ENCODE data around the gene VMP1. TPM values are rescaled to one million over a fixed set of nuclear protein-coding genes. Genes with fewer than 3 reads are reported as not detected.

VMP1 gene
- total and polyA plus RNA-seq, 2 of the 13 experiments (the other 11 are each of a cell fraction or from before 2014, with no cell fraction given) = 186 to 271 TPM

DNA sequence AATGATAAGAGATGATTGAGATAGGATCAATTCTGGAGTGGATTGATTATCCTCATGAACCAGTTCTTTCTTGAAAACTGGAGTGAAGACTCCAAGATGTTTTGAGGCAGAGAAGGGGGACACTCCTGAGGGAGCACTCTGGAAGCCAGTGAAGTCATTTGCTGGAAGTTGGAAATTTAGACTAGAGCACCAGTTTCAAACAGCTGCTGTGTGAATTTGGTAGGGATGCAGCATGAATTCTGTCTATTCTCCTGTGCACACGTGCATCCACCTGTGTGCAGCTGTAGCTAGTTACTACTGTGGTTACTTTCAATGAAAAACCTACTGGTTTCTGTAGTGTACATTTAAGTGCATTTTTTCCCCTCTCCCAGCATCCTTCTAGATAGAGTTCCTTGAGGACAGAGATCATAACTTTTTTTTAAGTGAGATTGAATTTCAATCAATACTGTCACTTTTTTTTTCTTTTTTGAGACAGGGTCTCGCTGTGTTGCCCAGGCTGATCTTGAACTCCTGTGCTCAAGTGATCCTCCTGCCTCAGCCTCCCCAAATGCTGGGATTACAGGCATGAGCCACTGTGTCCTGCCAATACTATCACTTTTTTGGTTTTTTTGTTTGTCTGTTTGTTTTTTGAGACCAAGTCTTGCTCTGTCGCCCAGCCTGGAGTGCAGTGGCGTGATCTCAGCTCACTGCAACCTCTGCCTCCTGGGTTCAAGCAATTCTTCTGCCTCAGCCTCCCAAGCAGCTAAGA, 119.4 kb downstream of the VMP1 start:
- Histone ChIP-seq H3K9me3 (ENCODE audit: low read length) (no peaks in the 10 kb centered on the region), H3K27me3 (ENCODE audit: control insufficient read depth in 1 of 2, insufficient read depth in 2 of 2, low read length in 2 of 2) (no peaks in the 10 kb centered on the region), H3K4me3 (replicated peaks in 1 of 3; ENCODE audit: insufficient read depth in 1 of 3, low read depth in 2 of 3, low read length in 3 of 3) (no peak overlapping the region), H4K20me1 (ENCODE audit: insufficient read depth, low read length) (no peaks in the 10 kb centered on the region), H3K27ac (ENCODE audit: extremely low read length, insufficient read depth, low read length) (no peak overlapping the region), H3K79me2 (ENCODE audit: insufficient read depth, low read length) (peaks cover 15% of the 10 kb centered on the region), H2AFZ (ENCODE audit: low read length) (no peak overlapping the region), H3K36me3 (replicated peaks in 1 of 2; ENCODE audit: control insufficient read depth in 1 of 2, insufficient read depth in 2 of 2, low read length in 2 of 2) (peaks cover 2 to 7% of the 10 kb centered on the region in 2 experiments; a peak in 3 of 5 replicates), H3K4me2 (ENCODE audit: low read depth, low read length) (no peak overlapping the region), H3K9ac (ENCODE audit: insufficient read depth, low read depth, low read length) (no peak overlapping the region), H3K4me1 (ENCODE audit: insufficient read depth, low read length) (peaks cover 70% of the 10 kb centered on the region)
- TF ChIP-seq ZNF263 (CRISPR knock-in tag; IDR thresholded peaks at IDR 0.05) (peak; percentile 37; the same call in 1 of the 2 replicates), DBP (CRISPR knock-in tag; IDR thresholded peaks at IDR 0.05; ENCODE audit: not compliant biosample characterization) (no peak)
- POLR2A ChIA-PET = interaction anchor here (0.8 to 3.0 kb wide), 4 partner anchors 10 to 26 kb away, joined by 4 to 79 read pairs (median 13); no protein-coding TSS in a partner anchor
- FAIRE-seq = no peak
- in situ Hi-C loops (cut with HindIII; ENCODE audit: extremely low pct_ligation_motif_present, low pct_unique_long_range_greater_than_20kb) (no loop called here), intact Hi-C loops (cut with micrococcal nuclease; ENCODE audit: unreplicated experiment) (no loop called here)
- BruUV-seq (replicated peaks) = no TSS peak
- no peak for ATAC-seq
- WGBS (ENCODE audit: low lambda C conversion rate) = 96% methylated on average over 4 of the region's 4 CpGs
- DNase-seq (ENCODE audit: low spot score) = no peak
- CTCF ChIA-PET (ENCODE audit: low intra/inter-chr PET ratio, low total read pairs) = no interaction called here

GRCh38 chr17:59827721-59828477, 120.4 kb downstream of the VMP1 start:
- in situ Hi-C loops (cut with HindIII; ENCODE audit: extremely low pct_ligation_motif_present, low pct_unique_long_range_greater_than_20kb) (no loop called here), intact Hi-C loops (cut with micrococcal nuclease; ENCODE audit: unreplicated experiment) (no loop called here)
- FAIRE-seq = peak; percentile 64
- ATAC-seq = peak; percentile 35
- CTCF ChIA-PET (ENCODE audit: low intra/inter-chr PET ratio, low total read pairs) = no interaction called here
- Histone ChIP-seq H3K27ac (ENCODE audit: extremely low read length, insufficient read depth, low read length) (peak overlapping the region; percentile 90), H3K4me1 (ENCODE audit: insufficient read depth, low read length) (peaks cover 80% of the 10 kb centered on the region), H3K9me3 (ENCODE audit: low read length) (no peaks in the 10 kb centered on the region), H3K27me3 (ENCODE audit: control insufficient read depth in 1 of 2, insufficient read depth in 2 of 2, low read length in 2 of 2) (no peaks in the 10 kb centered on the region), H3K9ac (ENCODE audit: insufficient read depth, low read depth, low read length) (peak overlapping the region; percentile 74), H3K79me2 (ENCODE audit: insufficient read depth, low read length) (peaks cover 15% of the 10 kb centered on the region), H4K20me1 (ENCODE audit: insufficient read depth, low read length) (no peaks in the 10 kb centered on the region), H3K36me3 (replicated peaks in 1 of 2; ENCODE audit: control insufficient read depth in 1 of 2, insufficient read depth in 2 of 2, low read length in 2 of 2) (peaks cover under 1 to 1% of the 10 kb centered on the region in 2 experiments; a peak in 3 of 5 replicates), H3K4me2 (ENCODE audit: low read depth, low read length) (peak overlapping the region; percentile 12; the same call in 1 of the 2 replicates), H2AFZ (ENCODE audit: low read length) (no peak overlapping the region), H3K4me3 (replicated peaks in 1 of 3; ENCODE audit: insufficient read depth in 1 of 3, low read depth in 2 of 3, low read length in 3 of 3) (no peak overlapping the region)
- BruUV-seq (replicated peaks) = TSS peak; percentile 35
- DNase-seq (ENCODE audit: low spot score) = no peak
- WGBS (ENCODE audit: low lambda C conversion rate) = 89% methylated on average over 5 of the region's 5 CpGs
- POLR2A ChIA-PET = interaction anchor here (0.9 to 3.0 kb wide), 8 partner anchors 10 to 73 kb away, joined by 5 to 79 read pairs (median 10); no protein-coding TSS in a partner anchor
- TF ChIP-seq ZNF800 (CRISPR knock-in tag; IDR thresholded peaks at IDR 0.05) (0 out of 2 replicates have a peak, but pooled peaks have one; percentile 14), ELF3 (CRISPR knock-in tag; IDR thresholded peaks at IDR 0.05) (0 out of 2 replicates have a peak, but pooled peaks have one; percentile 18), YEATS2 (CRISPR knock-in tag; IDR thresholded peaks at IDR 0.05; ENCODE audit: borderline replicate concordance) (0 out of 2 replicates have a peak, but pooled peaks have one; percentile 11), POLR2G (IDR thresholded peaks at IDR 0.05; ENCODE audit: low read depth, low read length) (peak; percentile 39; the same call in 1 of the 2 replicates), ZNF121 (CRISPR knock-in tag; IDR thresholded peaks at IDR 0.05) (peak; percentile 82), CREB1 (IDR thresholded peaks at IDR 0.05) (no peak), CREB1 (CRISPR knock-in tag; IDR thresholded peaks at IDR 0.05) (peak; percentile 38; the same call in 1 of the 2 replicates)
- TF ChIP-seq, protein P1, sequence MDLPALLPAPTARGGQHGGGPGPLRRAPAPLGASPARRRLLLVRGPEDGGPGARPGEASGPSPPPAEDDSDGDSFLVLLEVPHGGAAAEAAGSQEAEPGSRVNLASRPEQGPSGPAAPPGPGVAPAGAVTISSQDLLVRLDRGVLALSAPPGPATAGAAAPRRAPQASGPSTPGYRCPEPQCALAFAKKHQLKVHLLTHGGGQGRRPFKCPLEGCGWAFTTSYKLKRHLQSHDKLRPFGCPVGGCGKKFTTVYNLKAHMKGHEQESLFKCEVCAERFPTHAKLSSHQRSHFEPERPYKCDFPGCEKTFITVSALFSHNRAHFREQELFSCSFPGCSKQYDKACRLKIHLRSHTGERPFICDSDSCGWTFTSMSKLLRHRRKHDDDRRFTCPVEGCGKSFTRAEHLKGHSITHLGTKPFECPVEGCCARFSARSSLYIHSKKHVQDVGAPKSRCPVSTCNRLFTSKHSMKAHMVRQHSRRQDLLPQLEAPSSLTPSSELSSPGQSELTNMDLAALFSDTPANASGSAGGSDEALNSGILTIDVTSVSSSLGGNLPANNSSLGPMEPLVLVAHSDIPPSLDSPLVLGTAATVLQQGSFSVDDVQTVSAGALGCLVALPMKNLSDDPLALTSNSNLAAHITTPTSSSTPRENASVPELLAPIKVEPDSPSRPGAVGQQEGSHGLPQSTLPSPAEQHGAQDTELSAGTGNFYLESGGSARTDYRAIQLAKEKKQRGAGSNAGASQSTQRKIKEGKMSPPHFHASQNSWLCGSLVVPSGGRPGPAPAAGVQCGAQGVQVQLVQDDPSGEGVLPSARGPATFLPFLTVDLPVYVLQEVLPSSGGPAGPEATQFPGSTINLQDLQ (CRISPR knock-in tag; IDR thresholded peaks at IDR 0.05) = no peak
